ENCODE data around the gene SYT2.
A peak's percentile ranks its signal among the peaks of the same experiment; 100 is the strongest.

The SYT2 gene

GRCh38 chr1:202576816-202577215 lies 133.4 kb downstream of the SYT2 start:
- ATAC-seq (no peak), DNase-seq (no peak)
- Mint-ChIP-seq H3K4me3 (no peak overlapping the region), H3K4me1 (no peaks in the 10 kb centered on the region), H3K27me3 (no peaks in the 10 kb centered on the region), H3K27ac (no peak overlapping the region), H3K9me3 (no peaks in the 10 kb centered on the region)

DNA sequence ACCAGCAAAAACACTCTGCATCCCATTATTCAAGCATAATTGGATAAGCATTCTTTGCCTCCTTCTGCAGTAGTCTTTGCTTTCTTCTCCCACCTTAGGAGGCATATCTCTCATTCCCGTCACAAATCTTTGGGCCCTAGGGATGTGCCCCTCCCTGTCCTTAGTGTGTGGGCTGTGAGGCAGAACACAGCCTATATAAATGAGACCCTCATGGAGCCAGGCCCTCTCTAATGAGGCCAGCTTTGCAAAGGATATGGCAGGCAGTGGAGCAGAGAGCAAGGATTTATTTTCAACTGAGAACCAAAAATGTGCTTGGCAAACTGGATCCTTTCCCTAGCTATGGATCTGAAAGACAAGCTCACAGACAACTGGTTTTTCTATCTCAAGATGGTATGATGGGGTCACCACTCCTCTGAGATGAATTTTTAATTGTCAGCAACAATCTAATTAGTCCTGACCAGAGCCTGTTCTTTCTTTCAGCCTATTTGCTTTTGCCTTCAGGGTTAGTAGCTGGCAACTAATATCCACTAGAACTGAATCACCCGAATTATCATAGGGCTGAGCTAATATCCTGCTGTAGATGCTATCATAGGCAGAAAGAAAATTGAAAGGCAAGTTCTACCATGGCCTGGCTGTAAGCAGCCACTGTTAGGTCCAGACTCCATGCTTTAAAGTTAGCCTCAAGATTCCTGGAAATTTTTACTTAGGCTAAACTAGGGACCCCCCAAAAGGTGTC lies 134.2 kb downstream of the SYT2 start:
- DNase-seq, result no peak
- no peak for ATAC-seq
- H3K27ac Mint-ChIP-seq, result no peak overlapping the region

DNA sequence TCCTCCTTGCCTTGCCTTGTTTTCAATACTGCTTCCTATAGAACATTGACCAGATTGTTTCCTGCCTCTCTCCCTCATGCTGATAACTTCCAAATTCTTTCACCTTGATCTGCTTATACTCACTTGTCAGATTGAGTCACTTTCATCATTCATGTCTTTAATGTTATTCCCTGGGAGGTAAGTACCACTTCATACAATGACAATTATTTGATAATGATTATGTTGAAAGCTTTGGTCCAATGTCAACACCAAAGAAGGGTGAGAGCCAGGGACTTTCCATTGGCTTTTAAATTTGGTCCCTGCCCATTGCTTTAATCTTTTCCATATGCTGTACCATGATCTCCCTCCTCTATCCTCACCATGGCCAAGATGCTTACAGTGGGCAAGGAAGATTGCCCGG lies 137.4 kb downstream of the SYT2 start:
- DNase-seq (no peak), ATAC-seq (no peak)
- Mint-ChIP-seq H3K27ac (no peak overlapping the region), H3K4me1 (no peaks in the 10 kb centered on the region), H3K4me3 (no peak overlapping the region), H3K9me3 (no peaks in the 10 kb centered on the region), H3K27me3 (no peaks in the 10 kb centered on the region)

More for the DNA sequence above, 134.2 kb downstream of the SYT2 start:
- Mint-ChIP-seq H3K9me3 (no peaks in the 10 kb centered on the region), H3K4me1 (no peaks in the 10 kb centered on the region), H3K27me3 (no peaks in the 10 kb centered on the region), H3K4me3 (no peak overlapping the region)

- Mint-ChIP-seq H3K27me3 (no peaks in the 10 kb centered on the region), H3K4me1 (peaks cover 9% of the 10 kb centered on the region), H3K4me3 (no peak overlapping the region), H3K9me3 (no peaks in the 10 kb centered on the region), H3K27ac (no peak overlapping the region)
- ATAC-seq, result no peak
- DNase-seq, result peak in 1 of 2 donors; percentile 28
These were observed 138.4 kb downstream of the SYT2 start for GRCh38 chr1:202571719-202572339.

GRCh38 chr1:202569393-202570322 lies 140.6 kb downstream of the SYT2 start:
- peaks cover 23% of the 10 kb centered on the region for H3K4me1 Mint-ChIP-seq
- no peak overlapping the region for H3K27ac Mint-ChIP-seq
- H3K4me3 Mint-ChIP-seq, result no peak overlapping the region
- ATAC-seq, result no peak
- H3K9me3 Mint-ChIP-seq, result no peaks in the 10 kb centered on the region
- no peak for DNase-seq
- no peaks in the 10 kb centered on the region for H3K27me3 Mint-ChIP-seq

- H3K27me3 Mint-ChIP-seq, result no peaks in the 10 kb centered on the region
These were observed 141.4 kb downstream of the SYT2 start for GRCh38 chr1:202568826-202569225.

GRCh38 chr1:202568410-202568809 lies 141.8 kb downstream of the SYT2 start:
- ATAC-seq (no peak), DNase-seq (no peak)
- Mint-ChIP-seq H3K9me3 (no peaks in the 10 kb centered on the region), H3K4me3 (no peak overlapping the region), H3K4me1 (peaks cover 23% of the 10 kb centered on the region), H3K27me3 (no peaks in the 10 kb centered on the region), H3K27ac (no peak overlapping the region)

More at GRCh38 chr1:202568826-202569225, 141.4 kb downstream of the SYT2 start:
- ATAC-seq, result no peak
- DNase-seq, result no peak
- Mint-ChIP-seq H3K4me1 (peaks cover 23% of the 10 kb centered on the region), H3K4me3 (no peak overlapping the region), H3K27ac (no peak overlapping the region), H3K9me3 (no peaks in the 10 kb centered on the region)

GRCh38 chr1:202567738-202568137 lies 142.5 kb downstream of the SYT2 start:
- DNase-seq, result no peak
- H3K27me3 Mint-ChIP-seq, result no peaks in the 10 kb centered on the region

DNA sequence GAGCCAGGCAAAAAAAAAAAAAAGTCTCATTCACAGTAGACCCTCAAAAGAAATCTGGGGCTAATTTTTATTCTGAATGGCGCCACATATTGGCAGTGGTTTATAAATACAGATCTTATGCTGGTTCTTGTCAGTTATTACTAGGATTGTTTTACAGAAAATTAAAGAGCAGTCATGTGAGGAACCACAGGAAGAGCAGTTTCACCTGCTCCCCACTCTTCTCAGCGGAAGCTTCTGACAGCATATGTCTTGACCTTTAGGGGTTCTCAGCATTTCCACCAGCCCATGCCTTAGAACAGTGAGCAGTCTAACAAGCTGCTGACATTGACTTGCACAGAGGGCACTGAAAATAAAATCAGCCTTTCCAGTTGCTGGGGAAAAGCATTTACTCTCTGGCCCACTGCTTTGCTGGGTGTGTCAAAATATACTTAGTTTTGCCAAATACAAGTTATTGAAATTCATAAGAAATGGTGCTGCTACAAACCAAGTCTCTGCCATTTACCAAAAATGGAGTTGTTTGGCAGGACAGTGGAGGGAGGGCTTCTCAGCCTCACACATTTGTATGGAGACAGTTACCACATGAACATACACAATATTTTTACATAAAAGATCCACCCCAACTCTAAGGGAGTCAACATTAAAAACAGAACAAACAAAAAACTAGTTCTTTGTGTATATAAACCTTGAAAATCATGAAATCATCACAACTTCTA lies 144.2 kb downstream of the SYT2 start:
- DNase-seq, result peak in 1 of 2 donors; percentile 5
- H3K27me3 Mint-ChIP-seq, result no peaks in the 10 kb centered on the region
- H3K9me3 Mint-ChIP-seq, result no peaks in the 10 kb centered on the region
- peaks cover 29% of the 10 kb centered on the region for H3K4me1 Mint-ChIP-seq
- H3K27ac Mint-ChIP-seq, result no peak overlapping the region
- ATAC-seq, result peak; percentile 65
- no peak overlapping the region for H3K4me3 Mint-ChIP-seq

More at GRCh38 chr1:202567738-202568137, 142.5 kb downstream of the SYT2 start:
- Mint-ChIP-seq H3K4me1 (peaks cover 23% of the 10 kb centered on the region), H3K9me3 (no peaks in the 10 kb centered on the region), H3K27ac (no peak overlapping the region), H3K4me3 (no peak overlapping the region)
- ATAC-seq, result no peak

DNA sequence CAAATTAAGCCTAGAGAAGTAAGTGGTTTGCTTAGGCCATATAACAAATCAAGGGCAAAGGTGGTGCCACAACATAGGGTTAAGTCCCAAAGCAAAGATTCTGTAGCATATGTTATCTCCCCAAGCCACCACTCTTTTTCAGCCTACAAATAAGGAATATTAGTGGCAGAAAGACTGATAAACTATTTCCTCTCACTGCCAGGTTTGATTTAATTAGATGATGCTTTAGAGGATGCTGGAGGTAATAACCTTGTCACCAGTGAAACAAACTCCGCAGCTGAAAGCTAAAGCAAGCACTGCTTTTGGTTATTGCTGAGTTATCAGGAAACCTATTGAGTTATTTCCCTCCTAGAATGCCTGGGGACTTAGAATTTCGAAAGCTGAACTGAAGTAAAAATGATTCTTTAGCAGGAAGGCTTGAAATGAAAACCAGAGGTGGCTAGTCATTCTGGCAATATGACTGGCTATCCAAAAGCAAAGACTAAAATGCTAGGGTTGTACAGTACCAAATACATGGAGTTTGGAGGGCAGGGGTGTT lies 145.2 kb downstream of the SYT2 start:
- no peaks in the 10 kb centered on the region for H3K27me3 Mint-ChIP-seq
- H3K27ac Mint-ChIP-seq, result no peak overlapping the region
- no peaks in the 10 kb centered on the region for H3K9me3 Mint-ChIP-seq
- peaks cover 29% of the 10 kb centered on the region for H3K4me1 Mint-ChIP-seq
- H3K4me3 Mint-ChIP-seq, result no peak overlapping the region
- no peak for ATAC-seq
- no peak for DNase-seq

DNA sequence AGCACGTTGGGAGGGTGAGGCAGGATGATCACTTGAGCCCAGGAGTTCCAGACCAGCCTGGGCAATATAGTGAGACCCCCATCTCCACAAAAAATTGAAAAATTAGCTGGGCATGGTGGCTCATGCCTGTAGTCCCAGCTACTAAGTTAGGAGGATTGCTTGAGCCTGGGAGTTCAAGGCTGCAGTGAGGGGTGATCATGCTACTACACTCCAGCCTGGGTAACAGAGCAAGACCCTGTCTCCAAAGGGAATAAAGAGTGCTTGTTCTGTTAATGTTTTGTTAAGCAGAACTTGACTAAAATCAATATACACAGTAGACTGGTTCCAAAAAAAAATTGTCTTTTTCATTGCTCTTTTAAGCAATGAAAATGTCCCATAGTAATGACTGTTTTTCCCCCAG lies 146.4 kb downstream of the SYT2 start:
- H3K9me3 Mint-ChIP-seq, result no peaks in the 10 kb centered on the region
- H3K4me3 Mint-ChIP-seq, result no peak overlapping the region
- no peak overlapping the region for H3K27ac Mint-ChIP-seq
- ATAC-seq (no peak), DNase-seq (no peak)
- H3K4me1 Mint-ChIP-seq, result peaks cover 29% of the 10 kb centered on the region
- H3K27me3 Mint-ChIP-seq, result no peaks in the 10 kb centered on the region

- ATAC-seq, result no peak
- no peaks in the 10 kb centered on the region for H3K27me3 Mint-ChIP-seq
- DNase-seq, result no peak
- no peaks in the 10 kb centered on the region for H3K9me3 Mint-ChIP-seq
- no peak overlapping the region for H3K4me3 Mint-ChIP-seq
- peaks cover 27% of the 10 kb centered on the region for H3K4me1 Mint-ChIP-seq
- no peak overlapping the region for H3K27ac Mint-ChIP-seq
These were observed 147.7 kb downstream of the SYT2 start for GRCh38 chr1:202562444-202563060.

DNA sequence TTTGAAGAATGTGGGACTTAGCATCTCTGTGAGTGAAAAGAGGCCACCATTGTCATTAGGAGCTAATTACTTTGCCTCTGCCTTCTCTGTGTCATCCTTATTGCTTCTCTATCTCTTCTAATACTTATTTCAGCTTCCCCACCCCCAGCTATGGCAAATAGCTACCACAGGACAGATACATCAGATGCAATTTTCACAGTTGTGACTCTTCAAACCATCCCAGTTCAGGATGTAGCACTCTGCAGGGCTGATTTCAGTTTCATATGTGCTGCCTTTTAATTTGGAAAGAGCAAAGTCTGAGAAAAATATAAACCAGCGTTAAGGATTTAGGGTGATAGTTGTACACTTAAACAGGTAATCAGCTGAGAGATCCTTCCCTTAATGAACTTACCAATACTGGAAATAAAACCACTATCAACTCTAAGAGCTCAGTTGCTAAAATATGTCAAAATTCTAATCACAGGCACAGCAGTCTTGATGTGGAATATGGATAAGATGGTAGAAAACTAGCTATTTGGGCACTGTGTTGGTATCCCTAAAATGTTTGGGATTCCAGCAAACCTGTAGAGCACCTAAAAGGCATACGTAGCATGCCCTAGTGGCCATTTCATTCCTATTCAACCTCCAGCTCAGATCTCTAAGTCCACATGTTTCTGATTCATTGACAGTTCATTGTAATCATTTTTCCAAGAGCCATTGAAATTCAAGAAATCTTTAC lies 148.4 kb downstream of the SYT2 start:
- Mint-ChIP-seq H3K27me3 (no peaks in the 10 kb centered on the region), H3K27ac (peak overlapping the region in 1 of 2 donors; percentile 17)
- DNase-seq, result no peak

GRCh38 chr1:202561240-202561639 lies 149.0 kb downstream of the SYT2 start:
- no peak overlapping the region for H3K4me3 Mint-ChIP-seq
- H3K4me1 Mint-ChIP-seq, result peaks cover 18% of the 10 kb centered on the region
- ATAC-seq (no peak), DNase-seq (no peak)
- no peaks in the 10 kb centered on the region for H3K27me3 Mint-ChIP-seq
- H3K27ac Mint-ChIP-seq, result no peak overlapping the region
- H3K9me3 Mint-ChIP-seq, result no peaks in the 10 kb centered on the region

More for the DNA sequence above, 148.4 kb downstream of the SYT2 start:
- Mint-ChIP-seq H3K4me3 (no peak overlapping the region), H3K4me1 (peaks cover 21% of the 10 kb centered on the region), H3K9me3 (no peaks in the 10 kb centered on the region)
- ATAC-seq, result no peak
